Activated naive CD4-positive, alpha-beta T cell treated with anti-CD3 and anti-CD28 coated beads, Interleukin-2, amount 50 U/mL, for 16 hours (primary cell): ENCODE results near the gene KAT14.
"Not testable (repeated sequence)": the region's sequence is repeated elsewhere in the genome, so short reads cannot be mapped to it uniquely, and the experiment has no call there.

Source experiments
- DNase-seq: peaks from one replicate; pipeline ENCODE4 v3.0.0-alpha.2; 2020

Gene KAT14

DNA sequence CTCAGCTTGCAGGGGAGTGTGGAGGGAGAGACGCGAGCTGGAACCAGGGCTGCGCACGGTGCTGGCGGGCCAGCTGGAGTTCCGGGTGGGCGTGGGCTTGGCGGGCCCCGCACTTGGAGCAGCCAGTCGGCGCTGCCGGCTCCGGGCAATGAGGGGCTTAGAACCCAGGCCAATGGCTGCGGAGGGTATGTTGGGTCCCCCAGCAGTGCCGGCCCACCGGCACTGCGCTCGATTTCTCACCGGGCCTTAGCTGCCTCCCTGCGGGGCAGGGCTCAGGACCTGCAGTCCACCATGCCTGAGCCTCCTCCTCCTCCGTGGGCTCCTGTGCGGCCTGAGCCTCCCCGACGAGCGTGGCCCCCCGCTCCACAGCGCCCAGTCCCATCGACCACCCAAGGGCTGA, 89.1 kb downstream of the KAT14 start:
- not testable (repeated sequence) for DNase-seq

DNA sequence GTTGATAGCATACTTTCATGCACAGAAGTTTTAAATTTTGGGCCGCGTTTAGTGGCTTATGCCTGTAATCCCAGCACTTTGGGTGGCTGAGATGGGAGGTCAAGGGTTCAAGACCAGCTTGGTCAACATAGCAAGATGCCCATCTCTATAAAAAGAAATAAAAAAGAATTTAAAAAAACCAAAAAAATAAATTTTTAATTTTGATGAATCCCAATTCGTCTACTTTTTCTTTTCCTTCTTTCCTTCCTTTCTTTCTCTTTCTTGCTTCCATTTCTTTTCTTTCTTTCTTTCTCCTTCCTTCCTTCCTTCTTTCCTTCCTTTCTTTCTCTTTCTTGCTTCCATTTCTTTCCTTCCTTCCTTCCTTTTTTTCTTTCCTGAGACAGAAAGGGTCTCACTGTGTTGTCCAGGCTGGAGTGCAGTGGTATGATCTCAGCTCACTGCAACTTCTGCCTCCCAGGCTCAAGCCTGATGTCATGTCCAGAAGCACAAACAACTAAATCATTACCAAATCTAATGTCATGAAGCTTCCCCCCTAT, 95.8 kb downstream of the KAT14 start:
- no peak for DNase-seq
